H9 (cell line): ENCODE measurements around the gene SERINC1. TPM values are rescaled to one million over a fixed set of nuclear protein-coding genes. Genes with fewer than 3 reads are reported as not detected.

Experiments
- DNase-seq: peaks from one replicate; pipeline ENCODE4 v3.0.0-alpha.2; 2017
- H2AFZ ChIP-seq: one replicate; pipeline ENCODE4 v1.6.1; 2013; ENCODE audit warnings: mild to moderate bottlenecking, low read length, control low read depth, moderate library complexity
- H2AK5ac ChIP-seq: 2 replicates; pipeline ENCODE4 v1.6.1; 2013; ENCODE audit warnings: low read length, control low read depth, mixed read lengths; ENCODE audit not compliant: insufficient read length
- H2BK120ac ChIP-seq: one replicate; pipeline ENCODE4 v1.6.1; 2013; ENCODE audit warnings: low read depth, mild to moderate bottlenecking, low read length, control low read depth, inconsistent platforms; ENCODE audit not compliant: poor library complexity, severe bottlenecking
- H2BK12ac ChIP-seq: 2 replicates; pipeline ENCODE4 v1.6.1; 2013; ENCODE audit warnings: low read length, control low read depth, mixed read lengths, low read depth; ENCODE audit not compliant: insufficient read length
- H2BK15ac ChIP-seq: 2 replicates; pipeline ENCODE4 v1.6.1; 2013; ENCODE audit warnings: low read depth, low read length, control low read depth
- H2BK20ac ChIP-seq: one replicate; pipeline ENCODE4 v1.6.1; 2013; ENCODE audit warnings: low read depth, mild to moderate bottlenecking, low read length, control low read depth, inconsistent platforms; ENCODE audit not compliant: poor library complexity, severe bottlenecking
- H2BK5ac ChIP-seq: 2 replicates; pipeline ENCODE4 v1.6.1; 2013; ENCODE audit warnings: low read length, control low read depth, mixed read lengths; ENCODE audit not compliant: insufficient read length
- H3K14ac ChIP-seq: 2 replicates; pipeline ENCODE4 v1.6.1; 2013; ENCODE audit warnings: low read length, control low read depth; ENCODE audit not compliant: insufficient read depth
- H3K18ac ChIP-seq: 2 replicates; pipeline ENCODE4 v1.6.1; 2013; ENCODE audit warnings: low read depth, mild to moderate bottlenecking, mixed read lengths, low read length, control low read depth; ENCODE audit not compliant: insufficient read length
- H3K23ac ChIP-seq: 2 replicates; pipeline ENCODE4 v1.6.1; 2013; ENCODE audit warnings: low read length, control low read depth, mixed read lengths, low read depth; ENCODE audit not compliant: insufficient read length
- H3K23me2 ChIP-seq: 2 replicates; pipeline ENCODE4 v1.6.1; 2013; ENCODE audit warnings: low read depth, mild to moderate bottlenecking, mixed read lengths, low read length, control low read depth; ENCODE audit not compliant: insufficient read length, poor library complexity, severe bottlenecking
- H3K27ac ChIP-seq: 2 replicates; pipeline ENCODE4 v1.5.1; 2013; ENCODE audit warnings: low read length, control low read depth, mixed read lengths, low read depth; ENCODE audit not compliant: insufficient read length
- H3K27me3 ChIP-seq: 2 replicates; pipeline ENCODE4 v1.6.1; 2013; ENCODE audit warnings: low read length, control low read depth, inconsistent platforms; ENCODE audit not compliant: insufficient read depth
- H3K4ac ChIP-seq: 2 replicates; pipeline ENCODE4 v1.6.1; 2013; ENCODE audit warnings: low read depth, mild to moderate bottlenecking, control low read depth, inconsistent platforms, low read length, moderate library complexity
- H3K4me1 ChIP-seq: 2 replicates; pipeline ENCODE4 v1.6.1; 2013; ENCODE audit warnings: low read length, control low read depth, inconsistent platforms; ENCODE audit not compliant: insufficient read depth
- H3K4me2 ChIP-seq: 2 replicates; pipeline ENCODE4 v1.6.1; 2013; ENCODE audit warnings: low read length, control low read depth, mixed read lengths; ENCODE audit not compliant: insufficient read length, insufficient read depth
- H3K56ac ChIP-seq: 2 replicates; pipeline ENCODE4 v1.6.1; 2013; ENCODE audit warnings: low read depth, mild to moderate bottlenecking, mixed read lengths, low read length, control low read depth; ENCODE audit not compliant: insufficient read length
- H3K79me1 ChIP-seq: 2 replicates; pipeline ENCODE4 v1.6.1; 2013; ENCODE audit warnings: low read depth, mild to moderate bottlenecking, moderate library complexity, low read length, control low read depth, inconsistent platforms; ENCODE audit not compliant: insufficient read depth, poor library complexity, severe bottlenecking
- H3K79me2 ChIP-seq: 2 replicates; pipeline ENCODE4 v1.6.1; 2013; ENCODE audit warnings: low read length, control low read depth, inconsistent platforms; ENCODE audit not compliant: insufficient read depth
- H3K9ac ChIP-seq: 2 replicates; pipeline ENCODE4 v1.6.1; 2013; ENCODE audit warnings: low read length, control low read depth, mixed read lengths; ENCODE audit not compliant: insufficient read length; ENCODE audit errors: extremely low read depth
- H3K9me3 ChIP-seq: one replicate; pipeline ENCODE4 v1.6.1; 2013; ENCODE audit warnings: low read depth, low read length, inconsistent platforms; ENCODE audit not compliant: control insufficient read depth
- H3T11ph ChIP-seq: one replicate; pipeline ENCODE4 v1.6.1; 2013; ENCODE audit warnings: mild to moderate bottlenecking, low read length, control low read depth, inconsistent platforms
- H4K20me1 ChIP-seq: one replicate; pipeline ENCODE4 v1.6.1; 2013; ENCODE audit not compliant: control insufficient read depth, insufficient read length, insufficient read depth
- H4K5ac ChIP-seq: 2 replicates; pipeline ENCODE4 v1.6.1; 2013; ENCODE audit warnings: low read depth, mild to moderate bottlenecking, mixed read lengths, low read length, control low read depth; ENCODE audit not compliant: insufficient read length
- H4K8ac ChIP-seq: replicated peaks from 2 replicates; pipeline ENCODE4 v1.6.1; 2013; ENCODE audit warnings: low read length, control low read depth, mixed read lengths, low read depth; ENCODE audit not compliant: insufficient read length
- H4K91ac ChIP-seq: 2 replicates; pipeline ENCODE4 v1.6.1; 2013; ENCODE audit warnings: low read depth, mild to moderate bottlenecking, moderate library complexity, mixed read lengths, low read length, control low read depth; ENCODE audit not compliant: insufficient read length
- H3K27ac Mint-ChIP-seq, 3 experiments: 2 replicates in 2 of 3; 3 replicates in 1 of 3; pipeline ENCODE4 v1.8.0; 2020 to 2021; ENCODE audit warnings: mixed read lengths in 3 of 3, mild to moderate bottlenecking in 1 of 3, moderate library complexity in 1 of 3
- H3K27me3 Mint-ChIP-seq: 2 replicates; pipeline ENCODE4 v1.8.0; 2021; ENCODE audit warnings: low read depth, mild to moderate bottlenecking, moderate library complexity, mixed read lengths
- H3K36me3 Mint-ChIP-seq, 3 experiments: 2 replicates in 2 of 3; 3 replicates in 1 of 3; pipeline ENCODE4 v1.8.0; 2020 to 2021; ENCODE audit warnings: low read depth in 3 of 3, mixed read lengths in 3 of 3; ENCODE audit not compliant: insufficient read depth in 1 of 3
- H3K4me1 Mint-ChIP-seq, 2 experiments: 2 replicates each; pipeline ENCODE4 v1.8.0; 2020; ENCODE audit warnings: mixed read lengths in 2 of 2
- H3K4me3 Mint-ChIP-seq, 2 experiments: 2 replicates in 1 of 2; 3 replicates in 1 of 2; pipeline ENCODE4 v1.8.0; 2020 to 2021; ENCODE audit warnings: mild to moderate bottlenecking in 2 of 2, mixed read lengths in 2 of 2, moderate library complexity in 1 of 2
- H3K9me3 Mint-ChIP-seq, 2 experiments: 2 replicates in 1 of 2; 3 replicates in 1 of 2; pipeline ENCODE4 v1.8.0; 2020; ENCODE audit warnings: mild to moderate bottlenecking in 2 of 2, mixed read lengths in 2 of 2, moderate library complexity in 1 of 2
- WGBS: extraction: QIAGEN DNeasy Blood & Tissue Kit; methylation state at CpG from one replicate; pipeline ENCODE4 v1.1.7; 2013; ENCODE audit warnings: missing lambda C conversion rate, low lambda C conversion rate, mixed read lengths; ENCODE audit not compliant: insufficient read length; ENCODE audit errors: extremely low coverage; 5-methylcytosine and 5-hydroxymethylcytosine counted together
- total RNA-seq: library from RNA; stranded (reverse); gene quantifications from 2 replicates; pipeline ENCODE4 v1.2.1, GENCODE V29; 2021
- TF ChIP-seq, protein P1 (sequence below): fragments of 200-600 bp; sonication (generic); conservative IDR thresholded peaks from 3 replicates; pipeline ENCODE4 v1.8.0; 2021; ENCODE audit warnings: antibody characterized with exemption, mild to moderate bottlenecking

SERINC1 gene
- total RNA-seq, 1 experiment from 2014 or later, result 48.4 TPM

DNA sequence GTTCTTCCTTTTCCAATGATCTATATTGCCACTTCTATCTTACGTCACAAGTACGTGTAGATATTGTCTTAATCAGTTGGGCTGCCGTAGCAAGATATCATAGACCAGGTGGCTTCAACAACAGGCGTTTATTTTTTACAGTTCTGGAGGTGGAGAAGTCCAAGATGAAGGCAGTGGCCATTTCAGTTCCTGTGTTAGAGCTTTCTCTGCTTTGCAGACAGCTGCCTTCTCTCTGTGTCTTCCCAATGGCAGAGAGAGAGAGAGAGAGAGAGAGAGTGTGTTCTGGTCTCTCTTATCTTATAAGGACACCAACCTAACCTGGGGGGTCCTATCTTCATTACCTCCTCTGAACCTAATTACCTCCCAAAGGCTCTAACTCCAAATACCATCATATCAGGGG lies 63.9 kb downstream of the SERINC1 start:
- no peak overlapping the region for H2BK20ac ChIP-seq
- no peaks in the 10 kb centered on the region; the same call in 1 of the 2 replicates for H3K79me2 ChIP-seq
- no peak overlapping the region for H3K23ac ChIP-seq
- H3K4me3 Mint-ChIP-seq, result no peak overlapping the region
- H2BK12ac ChIP-seq, result no peak overlapping the region
- no peak overlapping the region for H3K9ac ChIP-seq
- no peak overlapping the region for H4K8ac ChIP-seq
- no peaks in the 10 kb centered on the region for H3K27me3 Mint-ChIP-seq
- H2BK15ac ChIP-seq, result no peak overlapping the region
- no peak overlapping the region for H3K56ac ChIP-seq
- no peaks in the 10 kb centered on the region for H3K27me3 ChIP-seq
- H2BK120ac ChIP-seq, result no peak overlapping the region
- no CpG with 5 or more reads among the region's 4 CpGs for whole genome bisulfite sequencing
- TF ChIP-seq, protein P1, sequence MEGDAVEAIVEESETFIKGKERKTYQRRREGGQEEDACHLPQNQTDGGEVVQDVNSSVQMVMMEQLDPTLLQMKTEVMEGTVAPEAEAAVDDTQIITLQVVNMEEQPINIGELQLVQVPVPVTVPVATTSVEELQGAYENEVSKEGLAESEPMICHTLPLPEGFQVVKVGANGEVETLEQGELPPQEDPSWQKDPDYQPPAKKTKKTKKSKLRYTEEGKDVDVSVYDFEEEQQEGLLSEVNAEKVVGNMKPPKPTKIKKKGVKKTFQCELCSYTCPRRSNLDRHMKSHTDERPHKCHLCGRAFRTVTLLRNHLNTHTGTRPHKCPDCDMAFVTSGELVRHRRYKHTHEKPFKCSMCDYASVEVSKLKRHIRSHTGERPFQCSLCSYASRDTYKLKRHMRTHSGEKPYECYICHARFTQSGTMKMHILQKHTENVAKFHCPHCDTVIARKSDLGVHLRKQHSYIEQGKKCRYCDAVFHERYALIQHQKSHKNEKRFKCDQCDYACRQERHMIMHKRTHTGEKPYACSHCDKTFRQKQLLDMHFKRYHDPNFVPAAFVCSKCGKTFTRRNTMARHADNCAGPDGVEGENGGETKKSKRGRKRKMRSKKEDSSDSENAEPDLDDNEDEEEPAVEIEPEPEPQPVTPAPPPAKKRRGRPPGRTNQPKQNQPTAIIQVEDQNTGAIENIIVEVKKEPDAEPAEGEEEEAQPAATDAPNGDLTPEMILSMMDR, result no peak
- H4K20me1 ChIP-seq, result no peaks in the 10 kb centered on the region
- no peak for DNase-seq
- no peak overlapping the region for H3T11ph ChIP-seq
- H3K18ac ChIP-seq, result no peak overlapping the region
- H4K91ac ChIP-seq, result no peak overlapping the region
- no peaks in the 10 kb centered on the region for H3K9me3 ChIP-seq
- peaks cover 10 to 20% of the 10 kb centered on the region in 2 experiments for H3K4me1 Mint-ChIP-seq
- H2BK5ac ChIP-seq, result no peak overlapping the region
- H3K4ac ChIP-seq, result no peak overlapping the region
- no peak overlapping the region for H3K4me2 ChIP-seq
- no peak overlapping the region for H3K14ac ChIP-seq
- H3K9me3 Mint-ChIP-seq, result no peaks in the 10 kb centered on the region
- H3K27ac ChIP-seq, result no peak overlapping the region
- no peaks in the 10 kb centered on the region for H3K23me2 ChIP-seq
- peaks cover 2% of the 10 kb centered on the region for H3K4me1 ChIP-seq
- H2AK5ac ChIP-seq, result no peak overlapping the region
- H4K5ac ChIP-seq, result no peak overlapping the region
- no peaks in the 10 kb centered on the region for H3K79me1 ChIP-seq
- H3K27ac Mint-ChIP-seq, result no peak overlapping the region
- H2AFZ ChIP-seq, result no peak overlapping the region
- peaks cover 3 to 8% (median 7%) of the 10 kb centered on the region in 3 experiments; a peak in 5 of 7 replicates for H3K36me3 Mint-ChIP-seq
